HEK293 (cell line): Measurements from ENCODE around the gene SMAD9.
A peak's percentile ranks its signal among the peaks of the same experiment; 100 is the strongest.

Source experiments
- CTCF ChIA-PET: fragments of 350-600 bp; formaldehyde crosslinking; extraction: SDS; loops from one replicate; lab custom pipeline; 2021; ENCODE audit warnings: antibody characterized with exemption; lab: Yijun Ruan, JAX
- POLR2A ChIA-PET: fragments of 300-600 bp; formaldehyde crosslinking; extraction: SDS; loops from one replicate; lab custom pipeline; 2020; ENCODE audit warnings: antibody characterized with exemption, inconsistent platforms; lab: Yijun Ruan, JAX
- H3K27ac ChIP-seq: fragments of 200-500 bp; sonication (Bioruptor generic); 2 replicates; pipeline ENCODE4 v1.5.1; 2014; ENCODE audit warnings: low read depth, low read length, control low read depth, inconsistent platforms; ENCODE audit errors: extremely low read depth
- H3K36me3 ChIP-seq, 2 experiments: fragments of 200-500 bp in 1 of 2; sonication (Bioruptor generic) in 1 of 2; 1 replicate in 1 of 2; 2 replicates in 1 of 2; pipeline ENCODE4 v1.5.1; 2014 to 2017; ENCODE audit warnings: inconsistent platforms in 2 of 2, low read length in 2 of 2; ENCODE audit not compliant: control insufficient read depth in 2 of 2, insufficient read depth in 1 of 2
- H3K4me1 ChIP-seq: fragments of 200-500 bp; sonication (Bioruptor generic); 2 replicates; pipeline ENCODE4 v1.5.1; 2014; ENCODE audit warnings: mild to moderate bottlenecking, low read length, inconsistent platforms; ENCODE audit not compliant: control insufficient read depth, insufficient read depth
- H3K4me3 ChIP-seq: 2 replicates; pipeline ENCODE4 v1.5.1; 2011; ENCODE audit warnings: low read depth, mild to moderate bottlenecking, control low read depth, low read length, moderate library complexity
- H3K9me3 ChIP-seq: fragments of 200-500 bp; sonication (Bioruptor generic); 2 replicates; pipeline ENCODE4 v1.5.1; 2014; ENCODE audit warnings: low read depth, low read length, inconsistent platforms; ENCODE audit not compliant: control insufficient read depth, insufficient read depth
- BCL11B ChIP-seq: fragments of 450-650 bp; formaldehyde crosslinking; IDR thresholded peaks from 2 replicates; pipeline ENCODE4 v1.5.1; 2016; ENCODE audit warnings: low read depth, missing biosample characterization, missing genetic modification characterization
- IKZF3 ChIP-seq: fragments of 450-650 bp; IDR thresholded peaks from 2 replicates; pipeline ENCODE4 v1.5.0; 2018; ENCODE audit warnings: missing biosample characterization, mild to moderate bottlenecking, missing genetic modification characterization, moderate library complexity
- MZF1 ChIP-seq: fragments of 450-650 bp; formaldehyde crosslinking; IDR thresholded peaks from 2 replicates; pipeline ENCODE4 v1.5.1; 2017; ENCODE audit warnings: missing biosample characterization, missing genetic modification characterization, borderline replicate concordance
- RBAK ChIP-seq: fragments of 450-650 bp; formaldehyde crosslinking; IDR thresholded peaks from 2 replicates; pipeline ENCODE4 v1.5.1; 2016; ENCODE audit warnings: missing biosample characterization, missing genetic modification characterization
- SCRT1 ChIP-seq: fragments of 450-650 bp; formaldehyde crosslinking; IDR thresholded peaks from 2 replicates; pipeline ENCODE4 v1.5.1; 2016; ENCODE audit warnings: missing biosample characterization, missing genetic modification characterization, borderline replicate concordance
- SETDB1 ChIP-seq: IDR thresholded peaks from one replicate; pipeline ENCODE4 v1.6.1; 2017; ENCODE audit warnings: mild to moderate bottlenecking, low read length, moderate library complexity, mixed read lengths; ENCODE audit not compliant: insufficient read length
- SP7 ChIP-seq: fragments of 450-650 bp; formaldehyde crosslinking; IDR thresholded peaks from 2 replicates; pipeline ENCODE4 v1.5.1; 2016; ENCODE audit warnings: missing biosample characterization, missing genetic modification characterization
- YY2 ChIP-seq: fragments of 450-650 bp; formaldehyde crosslinking; IDR thresholded peaks from 2 replicates; pipeline ENCODE4 v1.5.1; 2016; ENCODE audit warnings: missing biosample characterization, missing genetic modification characterization
- ZBTB10 ChIP-seq: fragments of 450-650 bp; formaldehyde crosslinking; IDR thresholded peaks from 2 replicates; pipeline ENCODE4 v1.5.1; 2016; ENCODE audit warnings: missing biosample characterization, missing genetic modification characterization
- ZBTB21 ChIP-seq: fragments of 450-650 bp; formaldehyde crosslinking; IDR thresholded peaks from 2 replicates; pipeline ENCODE4 v1.5.1; 2017; ENCODE audit warnings: missing biosample characterization, missing genetic modification characterization
- ZBTB48 ChIP-seq: fragments of 450-650 bp; formaldehyde crosslinking; IDR thresholded peaks from 2 replicates; pipeline ENCODE4 v1.5.1; 2016; ENCODE audit warnings: missing biosample characterization, missing genetic modification characterization
- ZBTB7A ChIP-seq: fragments of 450-650 bp; formaldehyde crosslinking; IDR thresholded peaks from 2 replicates; pipeline ENCODE4 v1.5.1; 2016; ENCODE audit warnings: low read depth, missing biosample characterization, missing genetic modification characterization
- ZFP3 ChIP-seq: fragments of 450-650 bp; formaldehyde crosslinking; IDR thresholded peaks from 2 replicates; pipeline ENCODE4 v1.5.1; 2016; ENCODE audit warnings: low read depth, missing biosample characterization, missing genetic modification characterization
- ZIC2 ChIP-seq: fragments of 450-650 bp; formaldehyde crosslinking; IDR thresholded peaks from 2 replicates; pipeline ENCODE4 v1.5.1; 2016; ENCODE audit warnings: missing biosample characterization, missing genetic modification characterization
- ZNF112 ChIP-seq: fragments of 450-650 bp; formaldehyde crosslinking; IDR thresholded peaks from 2 replicates; pipeline ENCODE4 v1.5.0; 2017; ENCODE audit warnings: missing biosample characterization, missing genetic modification characterization
- ZNF157 ChIP-seq: fragments of 450-650 bp; formaldehyde crosslinking; IDR thresholded peaks from 2 replicates; pipeline ENCODE4 v1.5.1; 2016; ENCODE audit warnings: missing biosample characterization, missing genetic modification characterization
- ZNF19 ChIP-seq: fragments of 450-650 bp; formaldehyde crosslinking; IDR thresholded peaks from 2 replicates; pipeline ENCODE4; 2016; ENCODE audit warnings: missing biosample characterization, missing genetic modification characterization, low read depth
- ZNF24 ChIP-seq: fragments of 450-650 bp; formaldehyde crosslinking; IDR thresholded peaks from 2 replicates; pipeline ENCODE4 v1.5.1; 2016; ENCODE audit warnings: missing biosample characterization, missing genetic modification characterization
- ZNF248 ChIP-seq: fragments of 450-650 bp; formaldehyde crosslinking; IDR thresholded peaks from 2 replicates; pipeline ENCODE4 v1.5.1; 2017; ENCODE audit warnings: missing biosample characterization, missing genetic modification characterization
- ZNF26 ChIP-seq: fragments of 450-650 bp; formaldehyde crosslinking; IDR thresholded peaks from 2 replicates; pipeline ENCODE4 v1.5.1; 2016; ENCODE audit warnings: missing biosample characterization, missing genetic modification characterization
- ZNF366 ChIP-seq: fragments of 450-650 bp; formaldehyde crosslinking; conservative IDR thresholded peaks from 2 replicates; pipeline ENCODE4 v1.5.1; 2016; ENCODE audit warnings: missing biosample characterization, missing genetic modification characterization
- ZNF404 ChIP-seq: fragments of 450-650 bp; formaldehyde crosslinking; IDR thresholded peaks from 2 replicates; pipeline ENCODE4 v1.5.1; 2017; ENCODE audit warnings: missing biosample characterization, missing genetic modification characterization
- ZNF560 ChIP-seq: fragments of 450-650 bp; formaldehyde crosslinking; IDR thresholded peaks from 2 replicates; pipeline ENCODE4 v1.5.1; 2017; ENCODE audit warnings: missing biosample characterization, missing genetic modification characterization, borderline replicate concordance
- ZNF654 ChIP-seq: fragments of 450-650 bp; formaldehyde crosslinking; IDR thresholded peaks from 2 replicates; pipeline ENCODE4 v1.5.1; 2016; ENCODE audit warnings: low read depth, missing biosample characterization, missing genetic modification characterization
- ZNF677 ChIP-seq: fragments of 450-650 bp; IDR thresholded peaks from 2 replicates; pipeline ENCODE4 v1.5.0; 2018; ENCODE audit warnings: missing biosample characterization, mild to moderate bottlenecking, missing genetic modification characterization, moderate library complexity
- ZNF777 ChIP-seq: fragments of 450-650 bp; formaldehyde crosslinking; IDR thresholded peaks from 2 replicates; pipeline ENCODE4 v1.5.1; 2017; ENCODE audit warnings: missing biosample characterization, missing genetic modification characterization, borderline replicate concordance
- ZNF837 ChIP-seq: fragments of 450-650 bp; formaldehyde crosslinking; IDR thresholded peaks from 2 replicates; pipeline ENCODE4 v1.5.1; 2016; ENCODE audit warnings: missing biosample characterization, missing genetic modification characterization
- ZSCAN5A ChIP-seq: fragments of 450-650 bp; formaldehyde crosslinking; IDR thresholded peaks from 2 replicates; pipeline ENCODE4 v1.5.1; 2016; ENCODE audit warnings: missing biosample characterization, missing genetic modification characterization

The SMAD9 gene

GRCh38 chr13:36841391-36841790 lies 78.6 kb downstream of the SMAD9 start:
- H3K4me3 ChIP-seq = no peak overlapping the region
- CTCF ChIA-PET = interaction anchor here (0.6 to 1.4 kb wide), 3 partner anchors 141 to 422 kb away, joined by 3 to 5 read pairs (median 4); no protein-coding TSS in a partner anchor
- POLR2A ChIA-PET = interaction anchor here (0.6 kb wide), 1 partner anchor 736 kb away, joined by 3 read pairs; no protein-coding TSS in a partner anchor
- H3K36me3 ChIP-seq = peaks cover 0 to 7% of the 10 kb centered on the region in 2 experiments; a peak in 2 of 3 replicates
- H3K9me3 ChIP-seq = no peaks in the 10 kb centered on the region
- no peak overlapping the region for H3K27ac ChIP-seq
- H3K4me1 ChIP-seq = no peaks in the 10 kb centered on the region
- TF ChIP-seq MZF1 (tag by site-specific recombination) (no peak), SETDB1 (no peak), ZNF560 (tag by site-specific recombination) (no peak), ZBTB7A (tag by site-specific recombination) (no peak), ZNF654 (tag by site-specific recombination) (peak; percentile 50)

GRCh38 chr13:36840718-36841250 lies 79.3 kb downstream of the SMAD9 start:
- no peaks in the 10 kb centered on the region for H3K4me1 ChIP-seq
- ChIA-PET CTCF (interaction anchor here (0.6 to 1.4 kb wide), 4 partner anchors 18 to 421 kb away, joined by 3 to 5 read pairs (median 4); no protein-coding TSS in a partner anchor), POLR2A (interaction anchor here (0.6 kb wide), 1 partner anchor 735 kb away, joined by 3 read pairs; no protein-coding TSS in a partner anchor)
- H3K9me3 ChIP-seq = no peaks in the 10 kb centered on the region
- H3K36me3 ChIP-seq = peaks cover 0 to 7% of the 10 kb centered on the region in 2 experiments; a peak in 1 of 3 replicates
- no peak overlapping the region for H3K4me3 ChIP-seq
- no peak overlapping the region for H3K27ac ChIP-seq
- TF ChIP-seq ZNF366 (no peak), ZNF19 (tag by site-specific recombination) (no peak), ZNF837 (tag by site-specific recombination) (no peak), SCRT1 (tag by site-specific recombination) (peak; percentile 45; the same call in 1 of the 2 replicates), RBAK (tag by site-specific recombination) (no peak)

- Histone ChIP-seq H3K4me1 (no peaks in the 10 kb centered on the region), H3K36me3 (peaks cover 0 to 7% of the 10 kb centered on the region in 2 experiments; a peak in 1 of 3 replicates), H3K4me3 (no peak overlapping the region), H3K27ac (no peak overlapping the region), H3K9me3 (no peaks in the 10 kb centered on the region)
- ChIA-PET CTCF (interaction anchor here (0.7 kb wide), 1 partner anchor 19 kb away, joined by 4 read pairs; no protein-coding TSS in a partner anchor), POLR2A (no interaction called here)
- TF ChIP-seq ZNF404 (tag by site-specific recombination) (no peak), ZNF777 (tag by site-specific recombination) (no peak), ZBTB48 (tag by site-specific recombination) (no peak), ZBTB21 (tag by site-specific recombination) (no peak), ZNF677 (tag by site-specific recombination) (no peak), ZNF26 (tag by site-specific recombination) (no peak), ZIC2 (tag by site-specific recombination) (no peak), ZFP3 (tag by site-specific recombination) (no peak), ZNF24 (tag by site-specific recombination) (no peak), SP7 (tag by site-specific recombination) (no peak), ZSCAN5A (tag by site-specific recombination) (no peak), ZBTB10 (tag by site-specific recombination) (no peak), ZNF112 (no peak), IKZF3 (no peak), ZNF157 (tag by site-specific recombination) (no peak), ZNF248 (tag by site-specific recombination) (no peak), BCL11B (no peak), YY2 (tag by site-specific recombination) (no peak)
Observed at GRCh38 chr13:36839981-36840380, 80.1 kb downstream of the SMAD9 start.
